ENCODE data around the gene GIPC2. TPM values are rescaled to one million over a fixed set of nuclear protein-coding genes. Genes with fewer than 3 reads are reported as not detected.

GIPC2 gene
- total RNA-seq, 4 donors from 2014 or later, result 0.67 to 1.5 (median 1.3) TPM

DNA sequence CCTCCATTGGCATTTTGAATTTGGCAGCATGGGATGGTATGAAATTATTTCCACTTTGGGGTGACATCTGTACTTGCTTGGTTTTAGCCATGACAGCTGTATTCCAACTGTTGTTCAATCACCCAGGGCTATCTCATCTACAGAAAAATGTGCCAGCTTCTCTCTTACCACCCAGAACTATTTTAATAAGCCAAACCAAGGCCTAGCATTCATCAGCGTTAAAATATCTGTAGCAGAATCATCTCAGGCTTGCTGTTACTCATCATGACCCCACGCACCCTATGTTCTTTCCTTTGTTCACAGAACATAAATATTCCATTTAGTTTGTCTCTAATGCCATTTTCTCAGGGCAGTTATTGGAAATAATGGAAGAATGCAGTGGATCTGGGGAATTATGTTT, 49.8 kb downstream of the GIPC2 start:
- peak; percentile 33 to 40 for ATAC-seq
- in situ Hi-C loops (cut with MboI; ENCODE audit: low sequenced_read_pairs in 4 of 4), result no loop called here

GRCh38 chr1:78096017-78096416, 50.3 kb downstream of the GIPC2 start:
- Histone ChIP-seq H3K27me3 (no peaks in the 10 kb centered on the region), H3K4me3 (no peak overlapping the region), H3K27ac (peak overlapping the region in 3 of 4 donors; percentile 19 to 53 (median 47)), H3K9me3 (no peaks in the 10 kb centered on the region), H3K4me1 (peaks cover 2 to 20% of the 10 kb centered on the region in 2 donors), H3K36me3 (no peaks in the 10 kb centered on the region)
- no peak for DNase-seq
- in situ Hi-C loops (cut with MboI; ENCODE audit: low sequenced_read_pairs in 4 of 4), result no loop called here
- intact Hi-C loops (cut with DNase I; ENCODE audit: low total_unique reads), result no loop called here
- TF ChIP-seq POLR2A (IDR thresholded peaks at IDR 0.05), result no peak
- peak; percentile 41 to 48 for ATAC-seq

More for the DNA sequence above, 49.8 kb downstream of the GIPC2 start:
- peak overlapping the region; percentile 19 to 53 (median 35) for H3K27ac ChIP-seq
- TF ChIP-seq POLR2A (IDR thresholded peaks at IDR 0.05) (no peak), CTCF (IDR thresholded peaks at IDR 0.05 in 4 of 5, conservative IDR thresholded peaks at IDR 0.05 in 1 of 5) (no peak)
- H3K36me3 ChIP-seq, result no peaks in the 10 kb centered on the region
- H3K4me3 ChIP-seq, result no peak overlapping the region
- peaks cover 0 to 16% of the 10 kb centered on the region in 2 donors for H3K4me1 ChIP-seq
- no peaks in the 10 kb centered on the region for H3K27me3 ChIP-seq
- DNase-seq, result no peak
- intact Hi-C loops (cut with DNase I; ENCODE audit: low total_unique reads), result no loop called here
- no peaks in the 10 kb centered on the region for H3K9me3 ChIP-seq

DNA sequence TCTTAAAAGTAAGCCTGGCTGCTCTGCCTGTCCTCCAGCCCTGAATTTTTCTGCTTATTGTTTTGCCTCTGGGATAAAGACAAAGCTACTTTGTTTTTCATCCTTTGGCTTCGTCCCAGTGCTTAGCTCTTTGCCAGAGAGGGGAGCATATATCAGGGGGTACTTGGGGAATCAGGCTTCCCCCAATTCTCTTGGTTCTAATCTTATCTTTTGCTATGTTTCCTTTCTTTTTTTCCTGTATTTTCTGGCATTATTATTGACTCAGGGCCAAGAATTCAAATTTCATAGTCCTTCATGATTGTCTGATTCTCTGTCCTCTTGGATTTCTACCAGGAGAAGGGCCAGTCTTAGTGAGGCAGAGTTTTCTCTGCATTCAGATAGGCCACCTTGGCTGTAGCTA, 51.2 kb downstream of the GIPC2 start:
- TF ChIP-seq CTCF (IDR thresholded peaks at IDR 0.05 in 4 of 5, conservative IDR thresholded peaks at IDR 0.05 in 1 of 5) (no peak), POLR2A (IDR thresholded peaks at IDR 0.05) (no peak)
- H3K4me1 ChIP-seq, result peaks cover 12 to 30% of the 10 kb centered on the region in 2 donors
- in situ Hi-C loops (cut with MboI; ENCODE audit: low sequenced_read_pairs in 4 of 4) (no loop called here), intact Hi-C loops (cut with DNase I; ENCODE audit: low total_unique reads) (no loop called here)
- no peaks in the 10 kb centered on the region for H3K9me3 ChIP-seq
- H3K27me3 ChIP-seq, result no peaks in the 10 kb centered on the region
- H3K36me3 ChIP-seq, result no peaks in the 10 kb centered on the region
- peak overlapping the region in 2 of 4 donors; percentile 12 to 18 for H3K27ac ChIP-seq
- ATAC-seq (no peak), DNase-seq (no peak)
- H3K4me3 ChIP-seq, result no peak overlapping the region

GRCh38 chr1:78101051-78101450, 55.3 kb downstream of the GIPC2 start:
- TF ChIP-seq CTCF (IDR thresholded peaks at IDR 0.05 in 4 of 5, conservative IDR thresholded peaks at IDR 0.05 in 1 of 5), result no peak
- TF ChIP-seq POLR2A (IDR thresholded peaks at IDR 0.05), result no peak
- ATAC-seq (no peak), DNase-seq (no peak)
- Histone ChIP-seq H3K4me3 (no peak overlapping the region), H3K27me3 (no peaks in the 10 kb centered on the region), H3K9me3 (no peaks in the 10 kb centered on the region), H3K27ac (peak overlapping the region; percentile 5 to 64 (median 35)), H3K4me1 (peaks cover 19 to 24% of the 10 kb centered on the region in 2 donors), H3K36me3 (no peaks in the 10 kb centered on the region)
- intact Hi-C loops (cut with DNase I; ENCODE audit: low total_unique reads), result no loop called here
- in situ Hi-C loops (cut with MboI; ENCODE audit: low sequenced_read_pairs in 4 of 4), result loop anchor here in 3 of 4 donors (25.0 kb wide), 5 partner anchors 114 to 939 kb away; partner anchors contain the start of genes FUBP1 (in 1 of the 3) and USP33 (in 1 of the 3)

DNA sequence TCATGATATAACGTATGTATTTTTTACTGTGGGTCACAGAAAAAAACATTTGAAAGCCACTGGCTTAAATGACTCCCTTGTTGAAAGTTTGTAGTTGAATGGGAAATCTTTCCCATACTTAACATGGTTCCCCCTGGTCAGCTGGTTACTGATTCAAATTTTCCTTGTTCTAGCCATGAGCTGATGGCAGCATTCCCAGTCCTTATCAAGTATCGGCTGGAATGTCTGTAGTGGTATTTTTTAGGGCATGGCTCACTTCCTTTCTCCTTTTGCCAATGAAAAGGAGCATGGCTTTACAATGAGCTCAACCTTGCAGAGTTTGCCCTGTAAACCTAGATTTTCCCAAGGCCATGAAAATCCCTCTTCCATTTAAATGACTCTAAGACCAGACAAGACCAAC, 55.7 kb downstream of the GIPC2 start:
- ATAC-seq (peak; percentile 68 to 81), DNase-seq (no peak)
- in situ Hi-C loops (cut with MboI; ENCODE audit: low sequenced_read_pairs in 4 of 4), result loop anchor here in 3 of 4 donors (25.0 kb wide), 5 partner anchors 114 to 939 kb away; partner anchors contain the start of genes FUBP1 (in 1 of the 3) and USP33 (in 1 of the 3)
- no peaks in the 10 kb centered on the region for H3K9me3 ChIP-seq
- intact Hi-C loops (cut with DNase I; ENCODE audit: low total_unique reads), result no loop called here
- peak overlapping the region; percentile 5 to 64 (median 35) for H3K27ac ChIP-seq
- H3K4me1 ChIP-seq, result peaks cover 19 to 22% of the 10 kb centered on the region in 2 donors
- no peak for TF ChIP-seq CTCF (IDR thresholded peaks at IDR 0.05 in 4 of 5, conservative IDR thresholded peaks at IDR 0.05 in 1 of 5)
- no peak for TF ChIP-seq POLR2A (IDR thresholded peaks at IDR 0.05)
- no peak overlapping the region for H3K4me3 ChIP-seq
- H3K27me3 ChIP-seq, result no peaks in the 10 kb centered on the region
- H3K36me3 ChIP-seq, result no peaks in the 10 kb centered on the region

All from gastrocnemius medialis (tissue), 4 donors.